ENCODE results near the gene TBRG4. TPM values are rescaled to one million over a fixed set of nuclear protein-coding genes. Genes with fewer than 3 reads are reported as not detected.
"Not testable (repeated sequence)": the region's sequence is repeated elsewhere in the genome, so short reads cannot be mapped to it uniquely, and the experiment has no call there.

The TBRG4 gene
- total RNA-seq, 4 donors from 2014 or later = 45.7 to 60.1 (median 53.7) TPM

GRCh38 chr7:45155941-45156340 is 44.4 kb upstream of the TBRG4 start:
- no peak for DNase-seq (ENCODE audit: extremely low spot score)
- intact Hi-C loops (cut with DNase I) = loop anchor here (10.0 kb wide), 1 partner anchor 699 kb away; no protein-coding TSS in a partner anchor

DNA sequence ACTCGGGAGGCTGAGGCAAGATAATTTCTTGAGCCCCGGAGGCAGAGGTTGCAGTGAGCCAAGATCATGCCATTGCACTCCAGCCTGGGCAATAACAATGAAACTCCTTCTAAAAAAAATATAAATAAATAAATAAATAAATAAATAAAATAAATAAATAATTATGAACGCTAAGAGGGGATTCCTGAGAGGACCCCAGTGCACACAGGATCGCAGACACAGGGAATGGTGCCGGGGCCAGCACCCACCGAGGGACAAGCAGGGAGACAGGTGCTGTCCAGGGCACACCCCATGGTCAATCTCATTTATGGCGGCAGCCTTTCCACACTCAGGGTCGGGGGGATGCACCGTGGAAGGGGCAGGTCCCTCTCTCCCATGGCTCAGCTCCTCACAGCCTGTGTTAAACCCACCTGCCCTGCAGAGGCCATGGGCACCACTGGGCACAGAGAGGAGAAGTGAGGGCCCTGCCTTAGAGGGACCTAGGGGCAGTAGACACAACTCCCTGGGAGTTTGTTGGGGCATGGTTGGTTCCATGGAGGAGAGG is 43.9 kb upstream of the TBRG4 start:
- WGBS = 93% methylated on average over 9 of the region's 9 CpGs
- Histone ChIP-seq H3K4me1 (peaks cover 0 to 18% (median 16%) of the 10 kb centered on the region in 4 donors), H3K36me3 (no peaks in the 10 kb centered on the region), H3K27ac (replicated peaks in 1 of 4) (no peak overlapping the region), H3K9me3 (no peaks in the 10 kb centered on the region), H3K4me3 (no peak overlapping the region), H3K27me3 (peaks cover 0 to 49% (median 6%) of the 10 kb centered on the region in 4 donors)
- intact Hi-C loops (cut with DNase I) = loop anchor here (10.0 kb wide), 1 partner anchor 699 kb away; no protein-coding TSS in a partner anchor
- no peak for DNase-seq (ENCODE audit: extremely low spot score)
- no peak for TF ChIP-seq POLR2A (IDR thresholded peaks at IDR 0.05; ENCODE audit: low read depth)
- TF ChIP-seq POLR2AphosphoS5 (IDR thresholded peaks at IDR 0.05) = no peak
- no peak for TF ChIP-seq EP300 (IDR thresholded peaks at IDR 0.05)

More at GRCh38 chr7:45155941-45156340, 44.4 kb upstream of the TBRG4 start:
- no peak for TF ChIP-seq EP300 (IDR thresholded peaks at IDR 0.05)
- no peak for TF ChIP-seq POLR2A (IDR thresholded peaks at IDR 0.05; ENCODE audit: low read depth)
- no peak for TF ChIP-seq POLR2AphosphoS5 (IDR thresholded peaks at IDR 0.05)
- TF ChIP-seq, protein P1, sequence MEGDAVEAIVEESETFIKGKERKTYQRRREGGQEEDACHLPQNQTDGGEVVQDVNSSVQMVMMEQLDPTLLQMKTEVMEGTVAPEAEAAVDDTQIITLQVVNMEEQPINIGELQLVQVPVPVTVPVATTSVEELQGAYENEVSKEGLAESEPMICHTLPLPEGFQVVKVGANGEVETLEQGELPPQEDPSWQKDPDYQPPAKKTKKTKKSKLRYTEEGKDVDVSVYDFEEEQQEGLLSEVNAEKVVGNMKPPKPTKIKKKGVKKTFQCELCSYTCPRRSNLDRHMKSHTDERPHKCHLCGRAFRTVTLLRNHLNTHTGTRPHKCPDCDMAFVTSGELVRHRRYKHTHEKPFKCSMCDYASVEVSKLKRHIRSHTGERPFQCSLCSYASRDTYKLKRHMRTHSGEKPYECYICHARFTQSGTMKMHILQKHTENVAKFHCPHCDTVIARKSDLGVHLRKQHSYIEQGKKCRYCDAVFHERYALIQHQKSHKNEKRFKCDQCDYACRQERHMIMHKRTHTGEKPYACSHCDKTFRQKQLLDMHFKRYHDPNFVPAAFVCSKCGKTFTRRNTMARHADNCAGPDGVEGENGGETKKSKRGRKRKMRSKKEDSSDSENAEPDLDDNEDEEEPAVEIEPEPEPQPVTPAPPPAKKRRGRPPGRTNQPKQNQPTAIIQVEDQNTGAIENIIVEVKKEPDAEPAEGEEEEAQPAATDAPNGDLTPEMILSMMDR (IDR thresholded peaks at IDR 0.05) = no peak
- WGBS = 93% methylated on average over 4 of the region's 4 CpGs
- Histone ChIP-seq H3K4me3 (no peak overlapping the region), H3K27ac (replicated peaks in 1 of 4) (no peak overlapping the region), H3K9me3 (no peaks in the 10 kb centered on the region), H3K27me3 (peaks cover 0 to 49% (median 6%) of the 10 kb centered on the region in 4 donors), H3K4me1 (peaks cover 0 to 18% (median 16%) of the 10 kb centered on the region in 4 donors), H3K36me3 (no peaks in the 10 kb centered on the region)

- not testable (repeated sequence) for H3K36me3 ChIP-seq; H3K4me3 ChIP-seq; H3K27ac ChIP-seq (replicated peaks in 1 of 4); H3K9me3 ChIP-seq; DNase-seq (ENCODE audit: extremely low spot score)
- 86% methylated on average over 8 of the region's 8 CpGs for WGBS
- peaks cover 0 to 46% (median 6%) of the 10 kb centered on the region in 4 donors for H3K27me3 ChIP-seq
- peaks cover 0 to 18% (median 16%) of the 10 kb centered on the region in 4 donors for H3K4me1 ChIP-seq
- intact Hi-C loops (cut with DNase I) = loop anchor here (1.0 to 10.0 kb wide), 2 partner anchors 106 to 701 kb away; no protein-coding TSS in a partner anchor
Observed at GRCh38 chr7:45153861-45154260, 42.4 kb upstream of the TBRG4 start.

DNA sequence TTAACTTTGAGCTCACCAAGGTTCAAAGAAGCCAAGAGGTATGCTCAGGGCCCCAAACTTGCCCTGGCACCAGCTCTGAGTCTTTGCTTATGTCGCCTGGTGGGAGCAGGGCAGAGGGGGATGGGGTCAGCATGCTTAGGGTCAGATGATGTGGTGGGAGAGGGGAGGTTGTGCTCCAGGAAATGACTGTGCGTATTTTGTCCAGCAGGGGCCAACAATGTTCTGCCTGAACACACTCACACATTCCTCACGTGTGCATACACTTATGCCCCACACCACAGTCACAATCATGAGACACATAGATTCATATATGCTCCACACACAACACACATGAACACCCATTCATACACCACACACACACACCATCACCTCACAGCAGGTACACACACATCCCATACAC is 41.7 kb upstream of the TBRG4 start:
- DNase-seq (ENCODE audit: extremely low spot score) = no peak
- Histone ChIP-seq H3K4me3 (no peak overlapping the region), H3K4me1 (peaks cover 0 to 18% (median 16%) of the 10 kb centered on the region in 4 donors), H3K27ac (replicated peaks in 1 of 4) (no peak overlapping the region), H3K36me3 (no peaks in the 10 kb centered on the region), H3K27me3 (peaks cover 0 to 46% (median 6%) of the 10 kb centered on the region in 4 donors), H3K9me3 (no peaks in the 10 kb centered on the region)
- intact Hi-C loops (cut with DNase I) = loop anchor here (10.0 kb wide), 1 partner anchor 702 kb away; no protein-coding TSS in a partner anchor
- 43% methylated on average over 3 of the region's 3 CpGs for WGBS
- TF ChIP-seq POLR2A (IDR thresholded peaks at IDR 0.05; ENCODE audit: low read depth) = no peak
- no peak for TF ChIP-seq EP300 (IDR thresholded peaks at IDR 0.05)
- TF ChIP-seq POLR2AphosphoS5 (IDR thresholded peaks at IDR 0.05) = no peak
- TF ChIP-seq, protein P1 (IDR thresholded peaks at IDR 0.05) = no peak

GRCh38 chr7:45151967-45152366 is 40.5 kb upstream of the TBRG4 start:
- H3K9me3 ChIP-seq = no peaks in the 10 kb centered on the region
- intact Hi-C loops (cut with DNase I) = loop anchor here (10.0 kb wide), 1 partner anchor 703 kb away; no protein-coding TSS in a partner anchor
- no peak overlapping the region for H3K27ac ChIP-seq (replicated peaks in 1 of 4)
- peaks cover 0 to 7% (median 5%) of the 10 kb centered on the region in 4 donors for H3K4me1 ChIP-seq
- 59% methylated on average over 3 of the region's 3 CpGs for WGBS
- H3K36me3 ChIP-seq = no peaks in the 10 kb centered on the region
- TF ChIP-seq EP300 (IDR thresholded peaks at IDR 0.05) (no peak), POLR2A (IDR thresholded peaks at IDR 0.05; ENCODE audit: low read depth) (no peak), POLR2AphosphoS5 (IDR thresholded peaks at IDR 0.05) (no peak)
- TF ChIP-seq, protein P1 (IDR thresholded peaks at IDR 0.05) = no peak
- no peak overlapping the region for H3K4me3 ChIP-seq
- no peak for DNase-seq (ENCODE audit: extremely low spot score)
- H3K27me3 ChIP-seq = peaks cover 0 to 43% (median 0%) of the 10 kb centered on the region in 4 donors

Measured in esophagus muscularis mucosa (tissue), 4 donors.